ENCODE results near the gene SCD. TPM values are rescaled to one million over a fixed set of nuclear protein-coding genes. Genes with fewer than 3 reads are reported as not detected.

SCD gene
- total and polyA plus RNA-seq, 10 of the 15 experiments (the other 5 are each of a cell fraction or from before 2014, with no cell fraction given): 68.7 to 279 (median 99.5) TPM

DNA sequence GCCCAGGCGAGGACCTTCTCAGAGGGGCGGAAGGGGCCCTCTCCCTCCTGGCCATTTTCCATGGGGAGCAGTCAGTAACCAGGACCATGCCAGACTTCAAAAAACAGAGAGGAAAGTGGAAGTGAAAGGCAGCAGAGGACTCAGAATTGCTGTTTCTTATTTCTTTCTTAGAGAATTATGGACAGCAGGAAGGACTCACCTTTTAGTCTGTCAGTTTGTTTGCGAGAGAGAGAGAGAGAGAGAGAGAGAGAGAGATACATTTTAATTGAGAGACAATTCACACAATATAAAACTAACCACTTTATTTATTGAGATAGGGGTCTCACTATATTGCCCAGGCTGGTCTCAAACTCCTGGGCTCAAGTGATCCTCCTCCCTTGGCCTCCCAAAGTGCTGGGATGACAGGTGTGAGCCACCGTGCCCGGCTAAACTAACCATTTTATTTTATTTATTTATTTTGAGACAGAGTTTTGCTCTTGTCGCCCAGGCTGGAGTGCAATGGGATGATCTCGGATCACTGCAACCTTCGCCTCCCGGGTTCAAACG is 24.5 kb downstream of the SCD start:
- in situ Hi-C loops (cut with MboI) (no loop called here), intact Hi-C loops (cut with micrococcal nuclease; ENCODE audit: unreplicated experiment) (loop anchor here (2.0 kb wide), 1 partner anchor 25 kb away; the partner anchor contains the start of gene SCD)
- Histone ChIP-seq H3K36me3 (ENCODE audit: control insufficient read depth in 2 of 2, insufficient read depth in 2 of 2, low read length in 1 of 2) (no peaks in the 10 kb centered on the region), H2AFZ (ENCODE audit: control insufficient read depth, low read depth, low read length) (no peak overlapping the region; the same call in 1 of the 2 replicates), H3K4me1 (ENCODE audit: control insufficient read depth, insufficient read depth, low read length) (peaks cover 21% of the 10 kb centered on the region), H3K27ac (ENCODE audit: control insufficient read depth, insufficient read depth) (no peak overlapping the region), H3K79me2 (ENCODE audit: control insufficient read depth, insufficient read depth, low read length) (peaks cover 10% of the 10 kb centered on the region), H3K9me3 (replicated peaks; ENCODE audit: control insufficient read depth, insufficient read depth, low read length) (no peaks in the 10 kb centered on the region), H4K20me1 (ENCODE audit: control insufficient read depth, insufficient read depth) (no peaks in the 10 kb centered on the region), H3K27me3 (replicated peaks in 1 of 2; ENCODE audit: control insufficient read depth in 2 of 2, insufficient read depth in 2 of 2, low read length in 1 of 2) (no peaks in the 10 kb centered on the region), H3K4me3 (no peak overlapping the region), H3K9ac (ENCODE audit: control insufficient read depth, insufficient read depth, low read length) (no peak overlapping the region), H3K4me2 (ENCODE audit: control insufficient read depth, insufficient read depth) (no peak overlapping the region)
- BruUV-seq (replicated peaks): no TSS peak
- TF ChIP-seq ZNF217 (IDR thresholded peaks at IDR 0.05) (no peak), DPF2 (IDR thresholded peaks at IDR 0.05) (no peak), ZZZ3 (IDR thresholded peaks at IDR 0.05; ENCODE audit: control insufficient read depth, insufficient read length, low read depth) (peak; percentile 14)
- FAIRE-seq (no peak), DNase-seq (ENCODE audit: low read depth, low spot score) (no peak), ATAC-seq (no peak)
- ChIA-PET CTCF (interaction anchor here (1.0 to 2.0 kb wide), 8 partner anchors 21 to 147 kb away, joined by 5 to 18 read pairs (median 6); partner anchors contain the start of gene SCD), SMC1A (ENCODE audit: uncharacterized antibody, unreplicated experiment) (interaction anchor here (1.0 to 3.4 kb wide), 6 partner anchors 17 to 60 kb away, joined by 3 to 76 read pairs (median 4); partner anchors contain the start of gene SCD), RAD21 (ENCODE audit: unreplicated experiment) (interaction anchor here (0.5 to 3.0 kb wide), 5 partner anchors 24 to 52 kb away, joined by 3 to 50 read pairs (median 5); partner anchors contain the start of gene SCD), POLR2A (interaction anchor here (1.2 to 3.2 kb wide), 3 partner anchors 21 to 45 kb away, joined by 4 to 47 read pairs (median 41); partner anchors contain the start of gene SCD)
- 91% methylated on average over 10 of the region's 10 CpGs for WGBS (ENCODE audit: insufficient coverage, insufficient replicate concordance, low lambda C conversion rate, missing lambda C conversion rate)

DNA sequence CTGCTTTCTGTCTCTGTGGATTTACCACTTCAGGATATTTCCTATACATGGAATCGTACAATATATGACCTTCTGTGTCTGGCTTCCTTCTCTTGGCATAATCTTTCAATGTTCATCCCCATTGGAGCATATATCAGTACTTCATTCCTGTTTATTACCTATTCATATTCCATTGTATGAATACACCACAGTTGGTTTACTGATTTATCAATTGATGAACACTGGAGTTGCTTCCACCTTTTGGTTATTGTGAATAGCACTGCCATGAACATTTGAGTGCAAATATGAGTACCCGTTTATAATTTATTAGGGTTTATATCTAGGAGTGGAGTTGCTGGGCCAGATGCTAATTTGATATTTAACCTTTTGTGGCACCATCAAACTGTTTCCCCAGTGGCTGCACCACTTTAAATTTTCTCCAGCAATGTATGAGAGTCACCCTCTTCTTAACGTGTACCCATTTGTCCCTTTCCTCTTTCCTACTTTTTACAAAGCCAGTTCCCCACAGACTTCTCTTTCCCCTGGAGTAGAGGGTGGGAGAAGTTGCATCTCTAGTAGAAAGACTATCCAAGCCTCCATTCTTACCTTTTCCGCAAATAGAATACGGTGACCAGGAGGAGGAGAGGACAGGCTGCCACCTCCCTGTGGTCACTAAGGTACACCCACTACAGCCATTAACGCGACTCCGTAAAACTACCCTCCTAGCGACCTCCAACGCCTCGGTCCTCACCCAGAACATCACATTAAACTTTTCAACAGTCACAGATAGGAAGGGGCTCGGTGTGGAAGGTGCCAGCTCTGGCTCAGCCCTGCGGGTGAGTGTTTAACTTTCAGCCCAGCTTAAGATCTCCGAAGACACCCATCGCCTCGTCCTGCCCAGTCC is 25.6 kb downstream of the SCD start:
- FAIRE-seq: no peak
- in situ Hi-C loops (cut with MboI) (no loop called here), intact Hi-C loops (cut with micrococcal nuclease; ENCODE audit: unreplicated experiment) (loop anchor here (2.0 kb wide), 1 partner anchor 26 kb away; the partner anchor contains the start of gene SCD)
- RAD21 ChIA-PET (ENCODE audit: unreplicated experiment): interaction anchor here (0.6 to 3.1 kb wide), 9 partner anchors 20 to 182 kb away, joined by 3 to 73 read pairs (median 6); partner anchors contain the start of genes PKD2L1 and SCD
- no TSS peak for BruUV-seq (replicated peaks)
- Histone ChIP-seq H2AFZ (ENCODE audit: control insufficient read depth, low read depth, low read length) (peak overlapping the region; percentile 92), H3K4me1 (ENCODE audit: control insufficient read depth, insufficient read depth, low read length) (peaks cover 27% of the 10 kb centered on the region), H3K36me3 (ENCODE audit: control insufficient read depth in 2 of 2, insufficient read depth in 2 of 2, low read length in 1 of 2) (no peaks in the 10 kb centered on the region), H3K9me3 (replicated peaks; ENCODE audit: control insufficient read depth, insufficient read depth, low read length) (no peaks in the 10 kb centered on the region), H3K27me3 (replicated peaks in 1 of 2; ENCODE audit: control insufficient read depth in 2 of 2, insufficient read depth in 2 of 2, low read length in 1 of 2) (no peaks in the 10 kb centered on the region), H3K79me2 (ENCODE audit: control insufficient read depth, insufficient read depth, low read length) (peaks cover 10% of the 10 kb centered on the region), H4K20me1 (ENCODE audit: control insufficient read depth, insufficient read depth) (no peaks in the 10 kb centered on the region), H3K9ac (ENCODE audit: control insufficient read depth, insufficient read depth, low read length) (peak overlapping the region; percentile 24; the same call in 1 of the 2 replicates), H3K27ac (ENCODE audit: control insufficient read depth, insufficient read depth) (peak overlapping the region; percentile 18), H3K4me3 (peak overlapping the region; percentile 94), H3K4me2 (ENCODE audit: control insufficient read depth, insufficient read depth) (peak overlapping the region; percentile 99)
- SMC1A ChIA-PET (ENCODE audit: uncharacterized antibody, unreplicated experiment): interaction anchor here (0.8 to 7.7 kb wide), 4 partner anchors 13 to 33 kb away, joined by 3 to 118 read pairs (median 6); partner anchors contain the start of gene SCD
- ATAC-seq: no peak
- POLR2A ChIA-PET: interaction anchor here (0.6 to 6.5 kb wide), 9 partner anchors 11 to 1899 kb away, joined by 3 to 191 read pairs (median 4); partner anchors contain the start of gene SCD
- WGBS (ENCODE audit: insufficient coverage, insufficient replicate concordance, low lambda C conversion rate, missing lambda C conversion rate): 21% methylated on average over 16 of the region's 16 CpGs
- CTCF ChIA-PET: interaction anchor here (0.6 to 2.7 kb wide), 13 partner anchors 9 to 1021 kb away, joined by 3 to 31 read pairs (median 4); partner anchors contain the start of genes DNMBP, HIF1AN and SCD
- no peak for DNase-seq (ENCODE audit: low read depth, low spot score)
- TF ChIP-seq, protein P1, sequence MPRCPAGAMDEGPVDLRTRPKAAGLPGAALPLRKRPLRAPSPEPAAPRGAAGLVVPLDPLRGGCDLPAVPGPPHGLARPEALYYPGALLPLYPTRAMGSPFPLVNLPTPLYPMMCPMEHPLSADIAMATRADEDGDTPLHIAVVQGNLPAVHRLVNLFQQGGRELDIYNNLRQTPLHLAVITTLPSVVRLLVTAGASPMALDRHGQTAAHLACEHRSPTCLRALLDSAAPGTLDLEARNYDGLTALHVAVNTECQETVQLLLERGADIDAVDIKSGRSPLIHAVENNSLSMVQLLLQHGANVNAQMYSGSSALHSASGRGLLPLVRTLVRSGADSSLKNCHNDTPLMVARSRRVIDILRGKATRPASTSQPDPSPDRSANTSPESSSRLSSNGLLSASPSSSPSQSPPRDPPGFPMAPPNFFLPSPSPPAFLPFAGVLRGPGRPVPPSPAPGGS (IDR thresholded peaks at IDR 0.05; ENCODE audit: borderline replicate concordance, insufficient read depth, low read depth, low read length, poor library complexity, severe bottlenecking): no peak
- TF ChIP-seq WRNIP1 (IDR thresholded peaks at IDR 0.05; ENCODE audit: borderline replicate concordance, low read depth, low read length) (0 out of 2 replicates have a peak, but pooled peaks have one; percentile 20), ZNF274 (IDR thresholded peaks at IDR 0.05; ENCODE audit: insufficient read depth, insufficient read length) (no peak)
- TF ChIP-seq, protein P2, sequence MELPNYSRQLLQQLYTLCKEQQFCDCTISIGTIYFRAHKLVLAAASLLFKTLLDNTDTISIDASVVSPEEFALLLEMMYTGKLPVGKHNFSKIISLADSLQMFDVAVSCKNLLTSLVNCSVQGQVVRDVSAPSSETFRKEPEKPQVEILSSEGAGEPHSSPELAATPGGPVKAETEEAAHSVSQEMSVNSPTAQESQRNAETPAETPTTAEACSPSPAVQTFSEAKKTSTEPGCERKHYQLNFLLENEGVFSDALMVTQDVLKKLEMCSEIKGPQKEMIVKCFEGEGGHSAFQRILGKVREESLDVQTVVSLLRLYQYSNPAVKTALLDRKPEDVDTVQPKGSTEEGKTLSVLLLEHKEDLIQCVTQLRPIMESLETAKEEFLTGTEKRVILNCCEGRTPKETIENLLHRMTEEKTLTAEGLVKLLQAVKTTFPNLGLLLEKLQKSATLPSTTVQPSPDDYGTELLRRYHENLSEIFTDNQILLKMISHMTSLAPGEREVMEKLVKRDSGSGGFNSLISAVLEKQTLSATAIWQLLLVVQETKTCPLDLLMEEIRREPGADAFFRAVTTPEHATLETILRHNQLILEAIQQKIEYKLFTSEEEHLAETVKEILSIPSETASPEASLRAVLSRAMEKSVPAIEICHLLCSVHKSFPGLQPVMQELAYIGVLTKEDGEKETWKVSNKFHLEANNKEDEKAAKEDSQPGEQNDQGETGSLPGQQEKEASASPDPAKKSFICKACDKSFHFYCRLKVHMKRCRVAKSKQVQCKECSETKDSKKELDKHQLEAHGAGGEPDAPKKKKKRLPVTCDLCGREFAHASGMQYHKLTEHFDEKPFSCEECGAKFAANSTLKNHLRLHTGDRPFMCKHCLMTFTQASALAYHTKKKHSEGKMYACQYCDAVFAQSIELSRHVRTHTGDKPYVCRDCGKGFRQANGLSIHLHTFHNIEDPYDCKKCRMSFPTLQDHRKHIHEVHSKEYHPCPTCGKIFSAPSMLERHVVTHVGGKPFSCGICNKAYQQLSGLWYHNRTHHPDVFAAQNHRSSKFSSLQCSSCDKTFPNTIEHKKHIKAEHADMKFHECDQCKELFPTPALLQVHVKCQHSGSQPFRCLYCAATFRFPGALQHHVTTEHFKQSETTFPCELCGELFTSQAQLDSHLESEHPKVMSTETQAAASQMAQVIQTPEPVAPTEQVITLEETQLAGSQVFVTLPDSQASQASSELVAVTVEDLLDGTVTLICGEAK (IDR thresholded peaks at IDR 0.05; ENCODE audit: borderline replicate concordance): peak; percentile 41; the same call in 1 of the 2 replicates

Measured in GM12878 (cell line).